Stimulated activated CD4-positive, alpha-beta T cell treated with anti-CD3 and anti-CD28 coated beads, Interleukin-1b, Interleukin-23, amount 100 ng/mL, for 48 hours (primary cell): Measurements from ENCODE around the gene LMNTD1.
A peak's percentile ranks its signal among the peaks of the same experiment; 100 is the strongest.

Experiments used
- DNase-seq: peaks from one replicate; pipeline ENCODE4 v3.0.0-alpha.2; 2020

The LMNTD1 gene

DNA sequence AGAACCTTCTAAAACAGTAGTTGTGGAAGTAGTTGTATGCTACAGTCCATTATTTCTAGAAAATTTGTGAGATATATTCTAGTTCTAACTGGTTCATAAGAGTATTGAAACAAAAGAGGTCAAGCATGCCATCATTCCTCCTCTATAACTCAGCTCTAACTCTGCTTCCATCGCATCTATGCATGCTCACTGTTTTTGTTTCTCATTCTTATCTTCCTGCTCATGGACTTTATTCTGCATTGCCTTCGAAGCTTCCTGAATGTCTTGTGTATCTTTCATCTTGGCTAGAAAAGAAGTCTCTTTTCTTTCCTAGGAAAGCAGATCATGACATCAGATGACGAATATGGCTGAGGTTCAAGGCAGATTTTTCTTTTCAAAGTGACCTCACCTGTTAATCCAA lies 402 bp downstream of the LMNTD1 start:
- no peak for DNase-seq

GRCh38 chr12:25550186-25550585 lies 2.9 kb downstream of the LMNTD1 start:
- DNase-seq = no peak

DNA sequence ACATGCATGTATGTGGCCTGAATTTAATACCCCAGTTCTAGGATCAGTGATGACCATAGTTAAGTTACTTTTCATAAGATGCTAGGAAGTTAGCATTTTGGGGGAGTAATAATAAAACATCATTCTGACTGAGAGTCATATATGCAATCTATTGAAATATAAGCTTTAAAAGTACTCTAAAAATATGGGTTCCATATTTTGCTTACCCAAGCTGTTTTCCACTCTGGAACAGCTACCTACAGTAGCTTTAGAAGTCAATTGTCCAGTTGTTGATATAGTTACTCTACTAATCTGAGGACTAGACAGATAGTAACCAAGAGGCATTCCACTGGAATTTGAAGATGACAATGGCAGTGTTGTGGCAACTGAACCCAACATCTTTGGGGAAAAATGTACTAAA lies 4.0 kb downstream of the LMNTD1 start:
- no peak for DNase-seq

GRCh38 chr12:25546318-25546717 lies 6.8 kb downstream of the LMNTD1 start:
- DNase-seq = no peak

DNA sequence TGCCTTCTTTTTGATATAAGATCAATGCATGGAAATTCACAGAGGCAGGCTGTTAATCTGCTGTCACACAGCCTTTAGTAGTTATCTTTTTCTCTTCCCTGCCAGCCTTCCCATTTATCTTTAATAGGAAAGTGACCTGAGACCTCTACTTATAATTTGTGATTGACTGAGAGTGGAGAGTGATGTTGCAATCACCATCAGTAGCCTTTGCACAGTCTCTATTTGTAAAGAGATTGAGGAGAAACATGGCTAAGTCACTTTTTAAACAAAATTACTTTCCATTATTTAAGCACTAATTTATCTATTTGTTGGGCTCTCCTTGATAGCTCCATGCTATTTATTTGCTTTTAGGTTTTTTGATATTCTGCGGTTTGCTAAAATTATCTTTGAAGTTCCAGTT lies 19.9 kb downstream of the LMNTD1 start:
- no peak for DNase-seq

GRCh38 chr12:25531502-25532052 lies 21.5 kb downstream of the LMNTD1 start:
- no peak for DNase-seq

DNA sequence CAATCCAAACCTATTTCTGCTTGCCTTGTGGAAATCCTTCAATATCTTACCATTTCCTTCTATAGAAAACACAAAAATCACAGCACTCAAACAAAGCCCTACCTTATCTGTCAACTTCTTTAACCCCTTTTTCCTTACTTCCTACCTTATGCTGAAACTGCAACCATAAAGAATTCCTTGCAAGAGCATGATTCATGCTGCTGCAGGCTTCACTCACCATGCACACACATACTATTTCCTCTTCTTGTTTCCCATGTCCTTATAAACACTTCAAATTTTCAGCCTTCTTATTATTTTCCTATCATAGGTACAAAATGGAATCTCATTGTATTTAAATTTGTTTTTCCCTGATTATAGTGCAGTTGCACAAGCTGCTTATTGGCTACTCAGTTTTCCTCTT lies 23.3 kb downstream of the LMNTD1 start:
- DNase-seq = no peak

- no peak for DNase-seq
Measured at GRCh38 chr12:25526778-25527177, 26.3 kb downstream of the LMNTD1 start.

DNA sequence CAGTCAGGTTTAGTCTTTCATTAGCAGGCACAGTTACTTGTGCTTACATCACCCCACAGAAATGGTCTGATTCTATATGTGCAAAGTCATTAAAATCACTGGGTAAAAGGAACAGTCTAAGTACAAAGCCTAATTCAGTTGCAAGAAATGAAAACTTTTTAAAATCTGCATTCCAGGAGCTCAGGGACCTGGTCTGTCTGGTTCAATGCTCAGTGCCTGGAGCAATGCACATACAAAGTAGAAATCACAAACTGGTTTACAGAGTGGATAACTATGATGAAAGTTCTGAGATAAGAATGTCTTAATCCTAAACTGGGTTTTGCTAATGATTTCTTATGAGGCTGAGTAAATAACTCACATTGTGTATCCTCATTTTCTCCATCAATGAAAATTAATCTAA lies 28.7 kb downstream of the LMNTD1 start:
- DNase-seq = no peak

GRCh38 chr12:25521625-25522256 lies 31.3 kb downstream of the LMNTD1 start:
- DNase-seq = no peak

GRCh38 chr12:25518512-25518911 lies 34.6 kb downstream of the LMNTD1 start:
- DNase-seq = peak; percentile 2

- DNase-seq = no peak
Measured at GRCh38 chr12:25504744-25505143, 48.3 kb downstream of the LMNTD1 start.

- DNase-seq = no peak
Measured at GRCh38 chr12:25503666-25504065, 49.4 kb downstream of the LMNTD1 start.

DNA sequence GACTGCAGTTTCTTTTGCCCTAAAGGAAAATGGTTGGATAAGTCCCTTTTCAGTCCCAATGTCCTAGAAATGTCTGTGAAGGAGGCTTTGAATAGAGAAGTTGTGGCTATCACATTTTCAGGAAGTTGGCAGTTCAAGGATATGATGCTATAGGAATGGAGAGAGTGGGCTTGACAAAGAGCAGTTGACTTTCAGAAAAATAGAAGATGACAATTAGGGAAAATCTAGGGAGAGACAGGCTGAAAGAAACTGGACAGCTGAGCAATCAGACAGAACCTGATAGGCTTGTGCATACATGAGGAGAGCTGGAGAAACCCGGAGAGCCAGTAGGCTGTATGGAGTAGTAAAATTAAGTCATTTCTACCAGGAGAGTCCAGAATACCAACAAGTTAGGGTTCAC lies 50.5 kb downstream of the LMNTD1 start:
- no peak for DNase-seq

DNA sequence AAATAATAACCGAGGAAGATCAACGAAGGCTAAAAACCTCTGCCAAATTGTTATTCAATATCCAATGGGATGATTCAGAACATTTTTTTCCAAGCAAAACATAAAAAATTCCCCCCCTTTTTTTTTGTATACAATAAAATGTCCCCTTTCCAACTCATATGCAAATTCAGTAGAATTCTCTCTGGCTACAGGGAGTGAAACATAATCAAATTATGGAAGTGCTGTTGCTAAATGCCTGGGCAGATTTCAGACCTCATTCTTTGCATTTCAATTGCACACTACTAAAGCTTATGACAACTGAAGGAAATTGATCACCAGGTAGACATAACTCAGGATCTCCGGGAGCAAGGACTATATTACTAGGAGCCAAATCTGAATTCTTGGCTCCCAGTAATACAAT lies 51.0 kb downstream of the LMNTD1 start:
- no peak for DNase-seq

- DNase-seq = no peak
Measured at GRCh38 chr12:25501549-25501948, 51.5 kb downstream of the LMNTD1 start.

DNA sequence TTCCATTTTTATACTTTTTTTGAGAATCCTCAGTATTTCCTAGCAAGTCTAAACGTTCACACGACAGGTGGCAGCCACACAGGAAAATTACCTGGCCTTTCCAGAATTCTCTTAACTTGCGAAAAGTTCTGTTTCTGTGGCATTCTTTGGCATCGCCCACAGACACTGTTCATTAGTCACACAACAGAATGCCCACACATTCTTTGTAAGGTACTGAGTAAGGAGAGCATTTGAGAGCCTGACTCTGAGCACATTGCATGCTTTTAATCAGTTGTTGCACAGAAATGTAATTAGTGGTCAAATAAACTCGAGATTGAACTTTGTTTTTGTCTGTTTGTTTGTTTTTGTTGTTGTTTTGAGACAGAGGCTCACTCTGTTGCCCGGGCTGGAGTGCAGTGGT lies 52.4 kb downstream of the LMNTD1 start:
- no peak for DNase-seq

DNA sequence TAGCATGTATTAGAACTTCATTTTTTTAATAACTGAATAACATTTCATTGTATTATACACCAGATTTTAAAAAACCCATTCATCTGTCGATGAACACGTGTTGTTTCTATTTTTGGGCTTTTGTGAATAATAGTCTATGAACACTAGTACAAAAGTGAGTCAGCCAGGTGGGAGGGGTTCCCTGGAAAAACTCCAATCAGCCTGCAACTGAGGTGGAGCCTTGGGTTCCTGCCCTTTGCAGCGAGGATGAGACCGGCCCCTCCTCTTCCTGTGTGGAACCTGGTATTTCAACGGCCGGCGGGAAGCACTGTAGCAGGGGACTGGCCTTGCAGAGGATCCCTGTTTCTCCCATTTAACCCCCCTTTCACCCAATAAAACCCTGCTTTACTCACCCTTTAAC lies 56.1 kb downstream of the LMNTD1 start:
- DNase-seq = no peak

DNA sequence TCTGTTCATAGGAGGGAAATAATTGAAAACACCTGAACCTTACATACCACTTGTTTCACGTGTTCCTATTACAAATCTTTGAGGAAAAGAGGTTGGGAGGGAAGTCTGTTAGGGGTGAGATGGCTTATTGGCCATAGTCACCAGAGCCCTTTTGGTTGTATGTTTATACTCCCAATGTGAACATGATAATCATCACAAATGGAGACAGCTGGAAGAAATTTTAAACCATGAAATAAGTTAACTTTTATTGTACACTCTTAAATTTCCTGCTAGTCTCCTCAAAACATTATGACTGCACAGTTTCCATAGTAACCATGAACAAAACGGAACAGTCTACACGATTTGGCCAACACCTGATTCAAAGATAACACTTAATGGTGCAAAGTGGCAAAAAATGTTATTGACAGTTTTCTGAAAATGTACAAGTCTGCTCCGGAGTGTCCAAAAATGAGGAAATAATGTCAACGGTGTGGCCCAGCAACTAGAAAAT lies 56.9 kb downstream of the LMNTD1 start:
- DNase-seq = no peak

DNA sequence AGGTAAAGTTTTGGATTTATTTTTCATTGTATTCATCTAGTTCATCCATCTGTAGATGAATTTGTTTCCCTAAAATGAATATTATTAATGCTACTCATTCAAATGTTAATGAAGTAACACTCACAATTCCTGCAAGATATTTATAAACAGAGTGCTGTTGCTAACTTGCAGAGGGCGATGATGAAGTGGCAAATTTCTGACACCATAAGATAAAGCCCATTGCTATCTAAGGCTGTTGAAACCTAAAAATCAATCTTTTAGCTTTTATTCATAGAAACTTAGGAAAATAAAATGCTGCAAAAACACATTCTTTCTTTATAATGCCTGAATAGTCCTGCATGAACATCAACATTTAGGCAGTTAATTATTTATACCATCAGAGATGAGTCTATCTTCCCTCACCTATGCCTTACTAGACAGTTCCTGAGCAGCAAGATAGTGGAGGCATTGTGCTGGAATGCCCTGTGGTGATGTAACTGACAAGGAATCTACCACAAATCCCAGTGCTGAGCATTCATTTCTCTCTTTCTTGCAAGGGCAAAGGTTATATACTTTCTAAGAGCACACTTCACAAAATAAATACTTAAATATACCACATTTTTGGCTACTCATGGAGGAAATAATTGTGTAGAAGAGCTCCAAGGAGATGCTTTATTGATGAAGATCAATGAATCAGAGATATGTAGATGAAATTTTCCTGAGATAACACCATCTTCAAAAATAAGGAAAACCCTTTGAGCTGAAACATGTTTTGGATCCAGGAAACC lies 57.6 kb downstream of the LMNTD1 start:
- DNase-seq = no peak

- no peak for DNase-seq
Measured at GRCh38 chr12:25494926-25495325, 58.2 kb downstream of the LMNTD1 start.

GRCh38 chr12:25493682-25494081 lies 59.4 kb downstream of the LMNTD1 start:
- DNase-seq = no peak

DNA sequence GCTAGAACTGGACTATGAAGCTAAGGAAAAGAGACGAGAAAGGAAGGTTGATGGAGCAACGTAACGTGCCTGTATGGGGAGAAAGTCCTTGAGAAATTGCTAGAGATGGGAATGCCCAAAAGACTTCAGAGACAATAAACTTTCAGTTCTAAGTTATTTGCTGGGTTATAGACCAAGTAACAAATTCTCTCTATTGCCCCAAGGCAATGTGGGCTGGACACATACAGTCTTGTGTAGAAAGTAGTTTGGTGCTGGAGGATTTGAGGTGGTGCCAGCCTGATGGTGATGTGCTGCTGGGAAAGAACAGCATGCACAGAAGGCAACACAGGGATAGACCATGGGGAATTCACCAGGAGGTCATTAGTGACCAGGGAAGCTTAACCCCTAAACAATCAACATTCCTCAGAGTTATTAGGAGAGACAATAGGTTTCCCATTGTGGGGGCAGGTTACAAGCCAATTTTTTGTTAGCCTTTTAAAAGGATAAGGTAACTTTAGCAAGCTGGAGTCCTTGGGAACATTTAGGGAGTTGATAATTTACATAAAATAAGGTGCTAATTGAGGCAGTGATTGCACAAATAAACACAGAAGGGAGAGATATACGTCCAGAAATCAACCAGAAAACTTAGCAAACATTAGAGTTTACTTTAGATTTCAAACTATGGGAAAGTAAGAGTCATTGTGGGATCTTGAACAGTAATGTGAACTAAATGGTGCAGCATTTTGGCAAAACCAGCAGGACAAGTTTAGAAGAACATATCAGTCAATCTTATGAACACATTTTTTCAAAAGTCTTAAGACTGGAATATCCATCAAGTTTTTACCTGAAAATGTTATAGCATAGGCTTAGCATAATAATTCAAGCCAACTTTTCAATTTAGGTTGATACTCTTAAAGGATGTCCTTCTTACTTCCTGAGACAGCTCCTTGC lies 61.4 kb downstream of the LMNTD1 start:
- DNase-seq = no peak
